C4-2B (cell line): ENCODE data around the gene ERMARD.

ENCODE experiments used
- H3K27ac ChIP-seq: fragments of 450-650 bp; 2 replicates; pipeline ENCODE4 v1.5.1; 2017
- CTCF ChIP-seq: fragments of 450-650 bp; conservative IDR thresholded peaks from 2 replicates; pipeline ENCODE4 v1.5.1; 2017; ENCODE audit warnings: mild to moderate bottlenecking
- ZFX ChIP-seq: fragments of 450-650 bp; IDR thresholded peaks from 2 replicates; pipeline ENCODE4 v1.6.1; 2017

The ERMARD gene

DNA sequence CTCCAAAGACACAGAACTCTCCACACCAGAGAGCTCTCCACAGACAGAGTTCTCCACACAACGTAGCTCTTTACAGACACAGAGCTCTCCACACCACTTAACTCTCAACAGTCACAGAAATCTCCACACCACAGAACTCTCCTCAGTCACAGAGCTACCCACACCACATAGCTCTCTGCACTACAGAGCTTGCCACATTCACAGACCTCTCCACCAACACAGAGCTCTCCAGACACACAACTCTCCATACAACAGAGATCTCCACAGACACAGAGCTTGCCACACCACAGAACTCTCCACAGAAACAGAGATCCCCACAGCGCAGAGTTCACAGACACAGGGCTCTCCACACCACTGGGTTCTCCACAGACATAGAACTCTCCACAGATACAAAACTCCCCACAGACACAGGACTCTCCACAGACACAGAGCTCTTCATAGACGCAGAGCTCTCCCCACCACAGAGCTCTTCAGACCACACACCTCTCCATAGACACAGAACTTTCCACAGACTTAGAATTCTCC lies 52.5 kb downstream of the ERMARD start:
- no peak for TF ChIP-seq ZFX
- no peak for TF ChIP-seq CTCF
- H3K27ac ChIP-seq: no peak overlapping the region

DNA sequence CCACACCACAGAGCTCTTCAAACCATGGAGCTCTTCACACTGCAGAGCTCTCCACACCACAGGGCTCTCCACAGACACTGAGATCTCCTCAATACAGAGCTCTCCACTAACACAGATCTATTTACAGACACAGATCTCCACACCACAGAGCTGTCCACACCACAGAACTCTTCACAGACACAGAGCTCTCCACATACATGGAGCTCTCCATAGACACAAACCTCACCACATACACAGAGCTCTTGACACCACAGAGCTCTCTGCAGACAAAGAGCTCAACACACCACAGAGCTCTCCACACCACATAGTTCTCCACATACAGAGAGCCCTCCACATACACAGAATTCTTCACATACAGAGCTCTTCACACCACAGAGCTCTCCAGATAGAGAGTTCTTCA lies 53.0 kb downstream of the ERMARD start:
- no peak overlapping the region for H3K27ac ChIP-seq
- TF ChIP-seq CTCF (no peak), ZFX (no peak)

DNA sequence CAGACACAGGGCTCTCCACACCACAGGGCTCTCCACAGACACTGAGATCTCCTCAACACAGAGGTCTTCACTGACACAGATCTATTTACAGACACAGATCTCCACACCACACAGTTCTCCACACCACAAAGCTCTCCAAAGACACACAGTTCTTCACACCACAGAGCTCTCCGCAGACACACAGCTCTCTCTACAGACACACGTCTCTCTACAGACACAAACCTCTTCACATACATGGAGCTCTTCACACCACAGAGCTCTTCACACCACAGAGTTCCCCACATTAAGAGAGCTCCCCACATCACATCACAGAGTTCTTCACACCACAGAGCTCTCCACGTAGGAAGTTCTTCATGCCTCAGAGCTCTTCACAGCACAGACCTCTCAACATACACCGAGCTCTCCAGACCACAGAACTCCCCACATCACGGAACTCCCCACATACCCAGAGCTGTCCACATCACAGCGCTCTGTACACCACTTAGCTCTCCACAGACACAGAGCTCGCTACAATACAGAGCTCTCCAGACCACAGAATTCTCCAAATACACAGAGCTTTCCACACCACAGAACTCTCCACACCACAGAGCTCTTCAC lies 53.9 kb downstream of the ERMARD start:
- TF ChIP-seq ZFX: no peak
- TF ChIP-seq CTCF: no peak
- H3K27ac ChIP-seq: no peak overlapping the region

DNA sequence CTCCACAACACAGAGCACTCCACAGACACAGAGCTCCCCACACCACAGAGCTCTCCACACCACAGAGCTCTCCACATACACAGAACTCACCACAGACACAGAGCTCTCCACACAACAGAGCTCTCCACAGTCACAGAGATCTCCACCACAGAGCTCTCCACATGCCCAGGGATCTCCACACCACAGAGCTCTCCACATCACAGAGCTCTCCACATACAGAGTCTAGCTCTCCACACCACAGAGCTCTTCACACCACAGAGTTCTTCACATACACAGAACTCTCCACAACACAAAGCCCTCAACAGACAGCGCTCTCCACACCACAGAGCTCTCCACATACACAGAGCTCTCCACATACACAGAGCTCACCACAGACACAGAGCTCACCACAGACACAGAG lies 55.3 kb downstream of the ERMARD start:
- H3K27ac ChIP-seq: no peak overlapping the region
- no peak for TF ChIP-seq CTCF
- TF ChIP-seq ZFX: no peak

- H3K27ac ChIP-seq: no peak overlapping the region
- TF ChIP-seq ZFX (no peak), CTCF (no peak)
Measured at GRCh38 chr6:169807229-169807628, 55.8 kb downstream of the ERMARD start.

DNA sequence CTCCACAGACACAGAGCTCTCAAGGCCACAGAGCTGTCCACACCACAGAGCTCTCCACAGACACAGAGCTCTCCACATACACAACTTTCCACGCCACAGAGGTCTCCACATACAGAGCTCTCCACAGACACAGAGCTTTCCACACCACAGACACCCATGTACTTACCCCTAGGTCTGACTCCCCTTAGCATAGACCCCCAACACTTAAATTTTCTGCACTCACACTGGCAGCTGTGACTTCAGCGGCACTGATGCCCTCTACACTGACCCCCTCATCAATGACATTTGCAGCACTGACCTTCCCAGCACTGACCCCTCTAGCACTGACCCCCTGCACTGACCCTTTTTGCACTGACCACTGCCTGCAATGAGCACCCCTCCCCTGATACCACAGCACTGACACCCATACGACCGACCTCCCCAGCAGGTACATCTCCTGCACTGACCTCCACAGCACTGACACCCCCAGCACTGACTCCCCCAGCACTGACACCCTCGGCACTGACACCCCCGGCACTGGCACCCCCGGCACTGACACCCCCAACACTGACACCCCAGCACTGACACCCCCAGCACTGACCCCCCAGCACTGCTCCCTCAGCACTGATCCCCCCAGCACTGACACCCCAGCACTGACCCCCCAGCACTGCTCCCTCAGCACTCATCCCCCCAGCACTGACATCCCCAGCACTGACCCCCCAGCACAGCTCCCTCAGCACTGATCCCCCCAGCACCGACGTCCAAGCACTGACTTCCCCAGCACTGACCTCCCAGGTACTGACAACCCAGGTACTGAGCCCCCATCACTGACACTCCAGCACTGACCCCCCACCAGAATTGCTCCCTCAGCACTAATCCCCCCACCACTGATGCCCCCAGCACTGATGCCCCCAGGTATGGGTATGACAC lies 56.5 kb downstream of the ERMARD start:
- no peak overlapping the region for H3K27ac ChIP-seq
- TF ChIP-seq CTCF (no peak), ZFX (no peak)

GRCh38 chr6:169808608-169808967 lies 57.2 kb downstream of the ERMARD start:
- TF ChIP-seq ZFX (no peak), CTCF (no peak)
- no peak overlapping the region for H3K27ac ChIP-seq
